GM23338 (cell line): ENCODE data around the gene RAB11A. TPM values are rescaled to one million over a fixed set of nuclear protein-coding genes. Genes with fewer than 3 reads are reported as not detected.

Experiments
- ATAC-seq: fragments of 200-7000 bp; cut with Tn5 transposase; 3 replicates; pipeline ENCODE4 v1.9.1; 2020
- DNase-seq: peaks from one replicate; pipeline ENCODE4 v3.0.0-alpha.2; 2015; ENCODE audit warnings: low spot score
- H2AFZ ChIP-seq: fragments of 200-600 bp; sonication (generic); 2 replicates; pipeline ENCODE4 v1.8.0; 2016; ENCODE audit warnings: antibody characterized with exemption, mild to moderate bottlenecking, moderate library complexity
- H3F3A ChIP-seq: fragments of 200-600 bp; sonication (generic); replicated peaks from 2 replicates; pipeline ENCODE4 v1.8.0; 2017; ENCODE audit warnings: antibody characterized with exemption, mixed run types, low read depth
- H3K27ac ChIP-seq: fragments of 200-600 bp; sonication (generic); 2 replicates; pipeline ENCODE4 v1.6.1; 2016; ENCODE audit warnings: low read depth
- H3K27me3 ChIP-seq: fragments of 200-600 bp; sonication (generic); 2 replicates; pipeline ENCODE4 v1.8.0; 2016; ENCODE audit warnings: mild to moderate bottlenecking, mixed run types, moderate library complexity; ENCODE audit not compliant: insufficient read depth
- H3K36me3 ChIP-seq: fragments of 200-600 bp; sonication (generic); 2 replicates; pipeline ENCODE4 v1.8.0; 2016; ENCODE audit warnings: mild to moderate bottlenecking; ENCODE audit not compliant: insufficient read depth
- H3K4me1 ChIP-seq: fragments of 200-600 bp; sonication (generic); 2 replicates; pipeline ENCODE4 v1.8.0; 2016; ENCODE audit warnings: mild to moderate bottlenecking, moderate library complexity; ENCODE audit not compliant: insufficient read depth
- H3K4me2 ChIP-seq: fragments of 200-600 bp; sonication (generic); 2 replicates; pipeline ENCODE4 v1.7.1; 2017; ENCODE audit warnings: mixed run types
- H3K4me3 ChIP-seq: fragments of 200-600 bp; sonication (generic); 2 replicates; pipeline ENCODE4 v1.6.1; 2016; ENCODE audit warnings: mixed run types
- H3K79me2 ChIP-seq: fragments of 200-600 bp; sonication (generic); replicated peaks from 2 replicates; pipeline ENCODE4 v1.8.0; 2017; ENCODE audit warnings: mild to moderate bottlenecking; ENCODE audit not compliant: insufficient read depth
- H3K9me2 ChIP-seq: fragments of 200-600 bp; sonication (generic); 2 replicates; pipeline ENCODE4 v1.8.0; 2017; ENCODE audit not compliant: insufficient read depth
- H4K20me1 ChIP-seq: fragments of 200-600 bp; sonication (generic); replicated peaks from 2 replicates; pipeline ENCODE4 v1.8.0; 2017; ENCODE audit warnings: mild to moderate bottlenecking; ENCODE audit not compliant: insufficient read depth
- H3K27ac Mint-ChIP-seq: 2 replicates; pipeline ENCODE4 v1.8.0; 2020; ENCODE audit warnings: inconsistent platforms, mild to moderate bottlenecking, moderate library complexity, mixed read lengths
- H3K27me3 Mint-ChIP-seq: 3 replicates; pipeline ENCODE4 v1.8.0; 2022; ENCODE audit warnings: low read depth, mild to moderate bottlenecking, moderate library complexity, mixed read lengths, inconsistent platforms; ENCODE audit not compliant: insufficient read depth, poor library complexity
- H3K36me3 Mint-ChIP-seq: 3 replicates; pipeline ENCODE4 v1.8.0; 2021; ENCODE audit warnings: low read depth, mild to moderate bottlenecking, inconsistent platforms, moderate library complexity, mixed read lengths
- H3K4me1 Mint-ChIP-seq: 3 replicates; pipeline ENCODE4 v1.8.0; 2020; ENCODE audit warnings: mild to moderate bottlenecking, inconsistent platforms, mixed read lengths
- H3K4me3 Mint-ChIP-seq: 3 replicates; pipeline ENCODE4 v1.8.0; 2021; ENCODE audit warnings: moderate library complexity, mild to moderate bottlenecking, inconsistent platforms, mixed read lengths
- H3K9me3 Mint-ChIP-seq: 3 replicates; pipeline ENCODE4 v1.8.0; 2020; ENCODE audit warnings: moderate library complexity, mild to moderate bottlenecking, inconsistent platforms, mixed read lengths
- CREB1 ChIP-seq: fragments of 250-450 bp; sonication (Bioruptor Pico); IDR thresholded peaks from 2 replicates; pipeline ENCODE4 v1.5.0; 2020; ENCODE audit warnings: low read depth, mild to moderate bottlenecking, moderate library complexity
- EZH2 ChIP-seq: fragments of 200-600 bp; sonication (generic); IDR thresholded peaks from one replicate; pipeline ENCODE4 v1.8.0; 2017; ENCODE audit warnings: antibody characterized with exemption, mild to moderate bottlenecking, low read depth; ENCODE audit not compliant: unreplicated experiment
- POLR2AphosphoS5 ChIP-seq: IDR thresholded peaks from 2 replicates; pipeline ENCODE4 v1.6.1; 2016; ENCODE audit warnings: antibody characterized with exemption, low read depth
- STAT1 ChIP-seq: IDR thresholded peaks from one replicate; pipeline ENCODE4 v1.6.1; 2016; ENCODE audit warnings: antibody characterized with exemption; ENCODE audit not compliant: unreplicated experiment
- ZNF331 ChIP-seq: fragments of 250-450 bp; sonication (Bioruptor Pico); IDR thresholded peaks from 2 replicates; pipeline ENCODE4 v1.5.0; 2020; ENCODE audit warnings: low read depth, mild to moderate bottlenecking, moderate library complexity
- long read RNA-seq: library from polyadenylated mRNA; unstranded; transcript quantifications from one replicate; pipeline ENCODE4 v2.0.0, GENCODE V29; 2020; ENCODE audit not compliant: unreplicated experiment
- polyA plus RNA-seq: library from polyadenylated mRNA; unstranded; fragments of >200 nt; fragmentation: Nextera tagmentation; extraction: Ambion mirVana; gene quantifications from 2 replicates; pipeline ENCODE4 v1.2.1, GENCODE V29; 2016
- total RNA-seq: library from RNA; depleted of rRNA; stranded (reverse); fragments of >200 nt; shearing (Covaris generic); gene quantifications from 2 replicates; pipeline ENCODE4 v1.2.3, GENCODE V29; 2014; rRNA removed
- TF ChIP-seq, protein P1 (sequence below), 2 experiments: fragments of 200-600 bp in 1 of 2; sonication (generic) in 1 of 2; conservative IDR thresholded peaks; 2 replicates each; pipeline versions ENCODE4 v1.5.1 to v1.6.1; 2016 to 2017; ENCODE audit warnings: antibody characterized with exemption in 2 of 2, low read depth in 2 of 2, mild to moderate bottlenecking in 2 of 2, moderate library complexity in 1 of 2
- TF ChIP-seq, protein P2 (sequence below): IDR thresholded peaks from one replicate; pipeline ENCODE4 v1.6.1; 2018; ENCODE audit warnings: antibody characterized with exemption; ENCODE audit not compliant: unreplicated experiment
- TF ChIP-seq, protein P3 (sequence below): IDR thresholded peaks from 2 replicates; pipeline ENCODE4 v1.6.1; 2016; ENCODE audit warnings: antibody characterized with exemption

The RAB11A gene
- total RNA-seq (239 and 251 TPM in 2 replicates), polyA plus RNA-seq (327 and 369 TPM in 2 replicates)
- long read RNA-seq, full-length matches to known transcripts = 74 of 78 reads
- long read RNA-seq, partial matches to known transcripts = 1 of 78 reads
- long read RNA-seq, other reads (novel, unspliced or antisense) = 3 of 78 reads

DNA sequence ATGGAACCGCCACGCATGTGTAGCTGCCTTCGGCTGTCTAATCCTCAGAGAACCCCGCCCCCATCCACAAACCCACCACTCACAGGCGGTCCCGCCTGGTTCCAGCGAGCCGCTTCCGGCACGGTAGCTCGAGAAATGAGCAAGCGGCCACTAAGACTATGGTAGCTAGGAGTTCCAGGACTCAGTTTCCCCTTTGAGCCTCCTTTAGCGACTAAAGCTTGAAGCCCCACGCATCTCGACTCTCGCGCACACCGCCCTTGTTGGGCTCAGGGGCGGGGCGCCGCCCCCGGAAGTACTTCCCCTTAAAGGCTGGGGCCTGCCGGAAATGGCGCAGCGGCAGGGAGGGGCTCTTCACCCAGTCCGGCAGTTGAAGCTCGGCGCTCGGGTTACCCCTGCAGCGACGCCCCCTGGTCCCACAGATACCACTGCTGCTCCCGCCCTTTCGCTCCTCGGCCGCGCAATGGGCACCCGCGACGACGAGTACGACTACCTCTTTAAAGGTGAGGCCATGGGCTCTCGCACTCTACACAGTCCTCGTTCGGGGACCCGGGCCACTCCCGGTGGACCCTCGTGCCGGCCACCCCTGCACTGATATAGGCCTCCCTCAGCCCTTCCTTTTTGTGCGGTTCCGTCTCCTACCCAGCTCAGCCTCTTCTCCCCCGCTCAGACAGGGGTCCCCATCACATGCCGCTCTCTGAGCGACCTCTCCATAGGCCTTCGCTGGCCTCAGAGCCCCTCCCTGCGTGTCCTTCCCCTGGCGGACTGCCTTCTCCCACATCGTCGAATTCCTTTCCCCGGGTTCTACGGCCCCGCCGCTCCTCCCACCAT is at the start of gene RAB11A:
Gene RAB11A (plus strand): TSS at position 366 of the 828 bp plus-strand sequence. CDS start 95 bp downstream, at position 461.
- peaks cover 9% of the 10 kb centered on the region; the same call in 2 of the 3 replicates for H3K4me1 Mint-ChIP-seq
- TF ChIP-seq STAT1 (no peak), POLR2AphosphoS5 (peak; percentile 99), CREB1 (CRISPR knock-in tag) (peak; percentile 83), ZNF331 (CRISPR knock-in tag) (no peak), EZH2 (no peak)
- TF ChIP-seq, protein P1, sequence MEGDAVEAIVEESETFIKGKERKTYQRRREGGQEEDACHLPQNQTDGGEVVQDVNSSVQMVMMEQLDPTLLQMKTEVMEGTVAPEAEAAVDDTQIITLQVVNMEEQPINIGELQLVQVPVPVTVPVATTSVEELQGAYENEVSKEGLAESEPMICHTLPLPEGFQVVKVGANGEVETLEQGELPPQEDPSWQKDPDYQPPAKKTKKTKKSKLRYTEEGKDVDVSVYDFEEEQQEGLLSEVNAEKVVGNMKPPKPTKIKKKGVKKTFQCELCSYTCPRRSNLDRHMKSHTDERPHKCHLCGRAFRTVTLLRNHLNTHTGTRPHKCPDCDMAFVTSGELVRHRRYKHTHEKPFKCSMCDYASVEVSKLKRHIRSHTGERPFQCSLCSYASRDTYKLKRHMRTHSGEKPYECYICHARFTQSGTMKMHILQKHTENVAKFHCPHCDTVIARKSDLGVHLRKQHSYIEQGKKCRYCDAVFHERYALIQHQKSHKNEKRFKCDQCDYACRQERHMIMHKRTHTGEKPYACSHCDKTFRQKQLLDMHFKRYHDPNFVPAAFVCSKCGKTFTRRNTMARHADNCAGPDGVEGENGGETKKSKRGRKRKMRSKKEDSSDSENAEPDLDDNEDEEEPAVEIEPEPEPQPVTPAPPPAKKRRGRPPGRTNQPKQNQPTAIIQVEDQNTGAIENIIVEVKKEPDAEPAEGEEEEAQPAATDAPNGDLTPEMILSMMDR (conservative IDR thresholded peaks at IDR 0.05; ENCODE audit: low read depth in 2 of 2) = peak; percentile 10 to 43; a peak in 2 of 4 replicates
- TF ChIP-seq, protein P2, sequence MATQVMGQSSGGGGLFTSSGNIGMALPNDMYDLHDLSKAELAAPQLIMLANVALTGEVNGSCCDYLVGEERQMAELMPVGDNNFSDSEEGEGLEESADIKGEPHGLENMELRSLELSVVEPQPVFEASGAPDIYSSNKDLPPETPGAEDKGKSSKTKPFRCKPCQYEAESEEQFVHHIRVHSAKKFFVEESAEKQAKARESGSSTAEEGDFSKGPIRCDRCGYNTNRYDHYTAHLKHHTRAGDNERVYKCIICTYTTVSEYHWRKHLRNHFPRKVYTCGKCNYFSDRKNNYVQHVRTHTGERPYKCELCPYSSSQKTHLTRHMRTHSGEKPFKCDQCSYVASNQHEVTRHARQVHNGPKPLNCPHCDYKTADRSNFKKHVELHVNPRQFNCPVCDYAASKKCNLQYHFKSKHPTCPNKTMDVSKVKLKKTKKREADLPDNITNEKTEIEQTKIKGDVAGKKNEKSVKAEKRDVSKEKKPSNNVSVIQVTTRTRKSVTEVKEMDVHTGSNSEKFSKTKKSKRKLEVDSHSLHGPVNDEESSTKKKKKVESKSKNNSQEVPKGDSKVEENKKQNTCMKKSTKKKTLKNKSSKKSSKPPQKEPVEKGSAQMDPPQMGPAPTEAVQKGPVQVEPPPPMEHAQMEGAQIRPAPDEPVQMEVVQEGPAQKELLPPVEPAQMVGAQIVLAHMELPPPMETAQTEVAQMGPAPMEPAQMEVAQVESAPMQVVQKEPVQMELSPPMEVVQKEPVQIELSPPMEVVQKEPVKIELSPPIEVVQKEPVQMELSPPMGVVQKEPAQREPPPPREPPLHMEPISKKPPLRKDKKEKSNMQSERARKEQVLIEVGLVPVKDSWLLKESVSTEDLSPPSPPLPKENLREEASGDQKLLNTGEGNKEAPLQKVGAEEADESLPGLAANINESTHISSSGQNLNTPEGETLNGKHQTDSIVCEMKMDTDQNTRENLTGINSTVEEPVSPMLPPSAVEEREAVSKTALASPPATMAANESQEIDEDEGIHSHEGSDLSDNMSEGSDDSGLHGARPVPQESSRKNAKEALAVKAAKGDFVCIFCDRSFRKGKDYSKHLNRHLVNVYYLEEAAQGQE = no peak
- TF ChIP-seq, protein P3, sequence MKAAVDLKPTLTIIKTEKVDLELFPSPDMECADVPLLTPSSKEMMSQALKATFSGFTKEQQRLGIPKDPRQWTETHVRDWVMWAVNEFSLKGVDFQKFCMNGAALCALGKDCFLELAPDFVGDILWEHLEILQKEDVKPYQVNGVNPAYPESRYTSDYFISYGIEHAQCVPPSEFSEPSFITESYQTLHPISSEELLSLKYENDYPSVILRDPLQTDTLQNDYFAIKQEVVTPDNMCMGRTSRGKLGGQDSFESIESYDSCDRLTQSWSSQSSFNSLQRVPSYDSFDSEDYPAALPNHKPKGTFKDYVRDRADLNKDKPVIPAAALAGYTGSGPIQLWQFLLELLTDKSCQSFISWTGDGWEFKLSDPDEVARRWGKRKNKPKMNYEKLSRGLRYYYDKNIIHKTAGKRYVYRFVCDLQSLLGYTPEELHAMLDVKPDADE = peak; percentile 79
- DNase-seq (peak; percentile 97), ATAC-seq (peak; percentile 93)
- peak within 1 kb of the TSS; percentile 99 for H3K27ac Mint-ChIP-seq
- H3K9me2 ChIP-seq = no peaks in the 10 kb centered on the region
- H3K4me3 Mint-ChIP-seq = peak within 1 kb of the TSS; percentile 99
- no peaks in the 10 kb centered on the region for H3F3A ChIP-seq
- peak within 1 kb of the TSS; percentile 94 for H3K4me2 ChIP-seq
- peaks cover 7% of the 10 kb centered on the region for H3K4me1 ChIP-seq
- peak within 1 kb of the TSS; percentile 92 for H3K27ac ChIP-seq
- H3K9me3 Mint-ChIP-seq = peaks cover 5% of the 10 kb centered on the region; the same call in 2 of the 3 replicates
- H3K4me3 ChIP-seq = peak within 1 kb of the TSS; percentile 92
- peaks cover 47% of the 10 kb centered on the region for H3K79me2 ChIP-seq
- peaks cover 13% of the 10 kb centered on the region for H3K27me3 Mint-ChIP-seq
- H3K36me3 Mint-ChIP-seq = peaks cover 5% of the 10 kb centered on the region; the same call in 2 of the 3 replicates
- no peaks in the 10 kb centered on the region; the same call in 1 of the 2 replicates for H3K36me3 ChIP-seq
- peak within 1 kb of the TSS; percentile 92 for H2AFZ ChIP-seq
- H4K20me1 ChIP-seq = peaks cover 12% of the 10 kb centered on the region
- H3K27me3 ChIP-seq = no peaks in the 10 kb centered on the region
